ENCODE measurements around the gene CFHR1. TPM values are rescaled to one million over a fixed set of nuclear protein-coding genes. Genes with fewer than 3 reads are reported as not detected.

Gene CFHR1
- total RNA-seq: not detected in 2 replicates

GRCh38 chr1:196819531-196819930 is at the start of gene CFHR1:
Gene CFHR1, plus strand, starts transcription at chr1:196819731. Its CDS starts 114 bp downstream, at chr1:196819845.

GRCh38 chr1:196774603-196775002 is 44.9 kb upstream of the CFHR1 start, which contains the start of gene CFHR3:
Gene CFHR3, plus strand, starts transcription at chr1:196774840. Its CDS starts 47 bp downstream, at chr1:196774887.

Other genes starting within 250 kb of the CFHR1 start
- gene KCNT2, start 211.3 kb upstream of the CFHR1 start, total RNA-seq: 0.73 and 0.78 TPM in 2 replicates
- 19.2 and 23.5 TPM in 2 replicates for gene CFH, start 167.7 kb upstream of the CFHR1 start, total RNA-seq
- not detected in 2 replicates for gene CFHR3, start 44.9 kb upstream of the CFHR1 start, total RNA-seq
- gene CFHR4, start 68.3 kb downstream of the CFHR1 start, total RNA-seq: not detected in 2 replicates
- gene CFHR2, start 124.0 kb downstream of the CFHR1 start, total RNA-seq: not detected in 2 replicates
- gene CFHR5, start 157.8 kb downstream of the CFHR1 start, total RNA-seq: not detected in 2 replicates
- gene F13B, start 247.5 kb downstream of the CFHR1 start, total RNA-seq: not detected in 2 replicates